Epithelial cell of esophagus (primary cell): Measurements from ENCODE around the gene ADAMTS5.
A peak's percentile ranks its signal among the peaks of the same experiment; 100 is the strongest.

Experiments
- DNase-seq: peaks from one replicate; pipeline ENCODE4 v3.0.0; 2010; ENCODE audit warnings: low read depth
- H3K4me3 ChIP-seq: 2 replicates; pipeline ENCODE4 v1.5.1; 2011; ENCODE audit warnings: mild to moderate bottlenecking, low read length, control low read depth
- CTCF ChIP-seq: IDR thresholded peaks from 2 replicates; pipeline ENCODE4 v1.5.1; 2011; ENCODE audit warnings: low read depth, mild to moderate bottlenecking, low read length, control low read depth, inconsistent platforms; ENCODE audit not compliant: insufficient read depth; ENCODE audit errors: missing control alignments

ADAMTS5 gene

GRCh38 chr21:26972192-26972591 lies 5.3 kb upstream of the ADAMTS5 start:
- H3K4me3 ChIP-seq, result no peak overlapping the region
- TF ChIP-seq CTCF, result no peak
- no peak for DNase-seq

- no peak overlapping the region for H3K4me3 ChIP-seq
- DNase-seq, result no peak
- TF ChIP-seq CTCF, result no peak
Measured at GRCh38 chr21:26969971-26970725, 3.3 kb upstream of the ADAMTS5 start.

- no peak for TF ChIP-seq CTCF
- H3K4me3 ChIP-seq, result peak overlapping the region; percentile 31
- DNase-seq, result peak; percentile 51
Measured at GRCh38 chr21:26966649-26967061, 233 bp downstream of the ADAMTS5 start.

GRCh38 chr21:26965907-26966581 lies 844 bp downstream of the ADAMTS5 start:
- peak; percentile 9 for DNase-seq
- H3K4me3 ChIP-seq, result peak overlapping the region; percentile 31
- no peak for TF ChIP-seq CTCF

GRCh38 chr21:26965040-26965906 lies 1.6 kb downstream of the ADAMTS5 start:
- no peak for TF ChIP-seq CTCF
- peak overlapping the region; percentile 3 for H3K4me3 ChIP-seq
- peak; percentile 31 for DNase-seq

- no peak overlapping the region for H3K4me3 ChIP-seq
- TF ChIP-seq CTCF, result no peak
- DNase-seq, result no peak
Measured at GRCh38 chr21:26964170-26964778, 2.6 kb downstream of the ADAMTS5 start.
